ENCODE results near the gene SPDYE5. TPM values are rescaled to one million over a fixed set of nuclear protein-coding genes. Genes with fewer than 3 reads are reported as not detected.

SPDYE5 gene
- total RNA-seq: not detected

GRCh38 chr7:75492020-75492419 lies at the start of gene SPDYE5:
Gene SPDYE5 (plus strand): TSS chr7:75492320. CDS start chr7:75494048, 1,728 bp downstream.

GRCh38 chr7:75485979-75486643 lies 6.0 kb upstream of the SPDYE5 start, which contains the start of gene POM121C:
Gene POM121C (minus strand): TSS chr7:75486299. CDS start chr7:75441496, 44,803 bp downstream.

Small RNAs within 50 kb of the gene (small RNA-seq; reads per million reads assigned to genes)
- gene AC211429.1 (ENCODE audit: low replicate concordance) (not detected), gene RF00019 (ENCODE audit: low replicate concordance) (not detected)

Other genes with a start within 250 kb of the SPDYE5 start
- 11.0 TPM for gene TRIM73, start 96.7 kb upstream of the SPDYE5 start, total RNA-seq
- 26.6 TPM for gene POM121C, start 6.0 kb upstream of the SPDYE5 start, total RNA-seq
- gene HIP1, start 246.6 kb downstream of the SPDYE5 start, total RNA-seq: 24.1 TPM